Measurements from ENCODE around the gene CMTM3.

GRCh38 chr16:66651474-66651765 lies 46.9 kb downstream of the CMTM3 start:
- TF ChIP-seq CTCF (IDR thresholded peaks at IDR 0.05; ENCODE audit: insufficient read depth, low read length), result no peak
- TF ChIP-seq GABPA (IDR thresholded peaks at IDR 0.05; ENCODE audit: low read depth), result no peak
- TF ChIP-seq, protein P1, sequence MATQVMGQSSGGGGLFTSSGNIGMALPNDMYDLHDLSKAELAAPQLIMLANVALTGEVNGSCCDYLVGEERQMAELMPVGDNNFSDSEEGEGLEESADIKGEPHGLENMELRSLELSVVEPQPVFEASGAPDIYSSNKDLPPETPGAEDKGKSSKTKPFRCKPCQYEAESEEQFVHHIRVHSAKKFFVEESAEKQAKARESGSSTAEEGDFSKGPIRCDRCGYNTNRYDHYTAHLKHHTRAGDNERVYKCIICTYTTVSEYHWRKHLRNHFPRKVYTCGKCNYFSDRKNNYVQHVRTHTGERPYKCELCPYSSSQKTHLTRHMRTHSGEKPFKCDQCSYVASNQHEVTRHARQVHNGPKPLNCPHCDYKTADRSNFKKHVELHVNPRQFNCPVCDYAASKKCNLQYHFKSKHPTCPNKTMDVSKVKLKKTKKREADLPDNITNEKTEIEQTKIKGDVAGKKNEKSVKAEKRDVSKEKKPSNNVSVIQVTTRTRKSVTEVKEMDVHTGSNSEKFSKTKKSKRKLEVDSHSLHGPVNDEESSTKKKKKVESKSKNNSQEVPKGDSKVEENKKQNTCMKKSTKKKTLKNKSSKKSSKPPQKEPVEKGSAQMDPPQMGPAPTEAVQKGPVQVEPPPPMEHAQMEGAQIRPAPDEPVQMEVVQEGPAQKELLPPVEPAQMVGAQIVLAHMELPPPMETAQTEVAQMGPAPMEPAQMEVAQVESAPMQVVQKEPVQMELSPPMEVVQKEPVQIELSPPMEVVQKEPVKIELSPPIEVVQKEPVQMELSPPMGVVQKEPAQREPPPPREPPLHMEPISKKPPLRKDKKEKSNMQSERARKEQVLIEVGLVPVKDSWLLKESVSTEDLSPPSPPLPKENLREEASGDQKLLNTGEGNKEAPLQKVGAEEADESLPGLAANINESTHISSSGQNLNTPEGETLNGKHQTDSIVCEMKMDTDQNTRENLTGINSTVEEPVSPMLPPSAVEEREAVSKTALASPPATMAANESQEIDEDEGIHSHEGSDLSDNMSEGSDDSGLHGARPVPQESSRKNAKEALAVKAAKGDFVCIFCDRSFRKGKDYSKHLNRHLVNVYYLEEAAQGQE (IDR thresholded peaks at IDR 0.05; ENCODE audit: insufficient replicate concordance, low read depth), result no peak
- TF ChIP-seq POLR2AphosphoS5 (IDR thresholded peaks at IDR 0.05; ENCODE audit: low read depth), result no peak
- TF ChIP-seq SPI1 (IDR thresholded peaks at IDR 0.05; ENCODE audit: borderline replicate concordance, low read depth), result no peak

Data from HL-60 (cell line).